Measurements from ENCODE around the gene PRKCB.

- TF ChIP-seq CTCF (IDR thresholded peaks at IDR 0.05; ENCODE audit: low read depth, low read length, poor library complexity, severe bottlenecking) (no peak), EZH2phosphoT487 (IDR thresholded peaks at IDR 0.05; ENCODE audit: borderline replicate concordance, low read length) (no peak)
Measured at GRCh38 chr16:23855010-23855409, 19.2 kb downstream of the PRKCB start.
